CD4-positive, alpha-beta T cell treated with Interleukin-15 for 1 hour (primary cell): ENCODE data around the gene ZNF202.
"Not testable (repeated sequence)": the region's sequence is repeated elsewhere in the genome, so short reads cannot be mapped to it uniquely, and the experiment has no call there.

Experiments used
- DNase-seq: peaks from one replicate; pipeline ENCODE4 v3.0.0-alpha.2; 2020

ZNF202 gene

GRCh38 chr11:123741159-123742030, at the start of gene ZNF202:
Gene ZNF202 (minus strand): TSS chr11:123741660. CDS start chr11:123730888, 10,772 bp downstream.
- DNase-seq = peak; percentile 88

- DNase-seq = no peak
These were observed 42.1 kb upstream of the ZNF202 start for GRCh38 chr11:123783536-123783935.

- DNase-seq = no peak
These were observed 37.1 kb upstream of the ZNF202 start for GRCh38 chr11:123778511-123778910.

- no peak for DNase-seq
These were observed 34.5 kb upstream of the ZNF202 start for GRCh38 chr11:123775715-123776549.

GRCh38 chr11:123775289-123775688, 33.8 kb upstream of the ZNF202 start:
- no peak for DNase-seq

- DNase-seq = no peak
These were observed 32.5 kb upstream of the ZNF202 start for GRCh38 chr11:123773959-123774358.

- no peak for DNase-seq
These were observed 31.6 kb upstream of the ZNF202 start for GRCh38 chr11:123773026-123773425.

GRCh38 chr11:123771664-123772063, 30.2 kb upstream of the ZNF202 start:
- no peak for DNase-seq

- no peak for DNase-seq
These were observed 29.3 kb upstream of the ZNF202 start for GRCh38 chr11:123770712-123771111.

- no peak for DNase-seq
These were observed 24.1 kb upstream of the ZNF202 start for GRCh38 chr11:123765601-123766000.

GRCh38 chr11:123762422-123762821, 21.0 kb upstream of the ZNF202 start:
- DNase-seq = no peak

- no peak for DNase-seq
These were observed 19.4 kb upstream of the ZNF202 start for GRCh38 chr11:123760894-123761293.

GRCh38 chr11:123757976-123758375, 16.5 kb upstream of the ZNF202 start:
- no peak for DNase-seq

GRCh38 chr11:123755813-123756212, 14.4 kb upstream of the ZNF202 start:
- DNase-seq = no peak

- no peak for DNase-seq
These were observed 13.9 kb upstream of the ZNF202 start for GRCh38 chr11:123755344-123755743.

- no peak for DNase-seq
These were observed 12.7 kb upstream of the ZNF202 start, which contains the start of gene OR6X1 for GRCh38 chr11:123754101-123754568. Gene OR6X1 (minus strand): TSS chr11:123754518. CDS start chr11:123754518, 0 bp downstream.

- DNase-seq = no peak
These were observed 11.7 kb upstream of the ZNF202 start for GRCh38 chr11:123753110-123753509.

GRCh38 chr11:123751781-123752180, 10.3 kb upstream of the ZNF202 start:
- DNase-seq = no peak

GRCh38 chr11:123748349-123748748, 6.9 kb upstream of the ZNF202 start:
- DNase-seq = not testable (repeated sequence)

GRCh38 chr11:123745764-123746451, 4.4 kb upstream of the ZNF202 start:
- no peak for DNase-seq

GRCh38 chr11:123742724-123743120, 1.3 kb upstream of the ZNF202 start:
- no peak for DNase-seq

GRCh38 chr11:123742031-123742723, 717 bp upstream of the ZNF202 start:
- DNase-seq = no peak
